A673 (cell line): ENCODE results near the gene ASTL. TPM values are rescaled to one million over a fixed set of nuclear protein-coding genes. Genes with fewer than 3 reads are reported as not detected.

Experiments used
- BruUV-seq: library from RNA; stranded (reverse); fragments of 400-500 nt; replicated peaks from 2 replicates; lab custom pipeline; 2021; lab: Mats Ljungman, UMichigan
- CTCF ChIA-PET: fragments of 300-600 bp; sonication (Branson Sonifier 250); formaldehyde crosslinking; loops from one replicate; lab custom pipeline; 2022; ENCODE audit warnings: antibody characterized with exemption; lab: Charles Lee
- POLR2A ChIA-PET: fragments of 300-600 bp; sonication (Branson Sonifier 250); formaldehyde crosslinking; loops from one replicate; lab custom pipeline; 2022; ENCODE audit warnings: antibody characterized with exemption; ENCODE audit not compliant: low non-redundant PET; lab: Charles Lee
- DNase-seq: peaks from one replicate; pipeline ENCODE4 v3.0.0-alpha.2; 2015; ENCODE audit warnings: low spot score
- H3K27ac ChIP-seq: fragments of 200-600 bp; sonication (generic); 2 replicates; pipeline ENCODE4 v1.5.1; 2016; ENCODE audit warnings: mixed run types, low read depth, mild to moderate bottlenecking, mixed read lengths, antibody characterized with exemption, low read length; ENCODE audit not compliant: poor library complexity, severe bottlenecking
- H3K27me3 ChIP-seq: fragments of 200-600 bp; sonication (generic); replicated peaks from 2 replicates; pipeline ENCODE4 v1.6.1; 2017; ENCODE audit warnings: mixed run types, low read depth, mild to moderate bottlenecking, mixed read lengths, antibody characterized with exemption, low read length; ENCODE audit not compliant: insufficient read depth, poor library complexity
- H3K36me3 ChIP-seq: fragments of 200-600 bp; sonication (generic); 2 replicates; pipeline ENCODE4 v1.6.1; 2016; ENCODE audit warnings: mixed run types, mild to moderate bottlenecking, mixed read lengths, antibody characterized with exemption, low read length; ENCODE audit not compliant: insufficient read depth, poor library complexity, severe bottlenecking
- H3K4me1 ChIP-seq: fragments of 200-600 bp; sonication (generic); 2 replicates; pipeline ENCODE4 v1.6.1; 2017; ENCODE audit warnings: mixed run types, mild to moderate bottlenecking, mixed read lengths, antibody characterized with exemption, low read length; ENCODE audit not compliant: insufficient read depth, poor library complexity, severe bottlenecking
- H3K4me3 ChIP-seq: fragments of 200-600 bp; sonication (generic); 2 replicates; pipeline ENCODE4 v1.5.1; 2016; ENCODE audit warnings: low read depth, mixed run types, mild to moderate bottlenecking, mixed read lengths, low read length; ENCODE audit not compliant: poor library complexity, severe bottlenecking
- H3K9me3 ChIP-seq: fragments of 200-600 bp; sonication (generic); 2 replicates; pipeline ENCODE4 v1.6.1; 2016; ENCODE audit warnings: mixed run types, low read depth, mild to moderate bottlenecking, mixed read lengths, antibody characterized with exemption, low read length; ENCODE audit not compliant: poor library complexity, severe bottlenecking
- CTCF ChIP-seq: fragments of 300-800, 200-600 bp; sonication (generic); conservative IDR thresholded peaks from 2 replicates; pipeline ENCODE4 v1.5.1; 2017; ENCODE audit warnings: low read depth, mild to moderate bottlenecking, antibody characterized with exemption, low read length, moderate library complexity, mixed read lengths
- EZH2 ChIP-seq: fragments of 200-600 bp; sonication (generic); IDR thresholded peaks from 2 replicates; pipeline ENCODE4 v1.6.1; 2017; ENCODE audit warnings: borderline replicate concordance, low read depth, mild to moderate bottlenecking, mixed read lengths, antibody characterized with exemption, low read length; ENCODE audit not compliant: poor library complexity, severe bottlenecking
- intact Hi-C: fragments of 100-400 bp; cut with micrococcal nuclease; formaldehyde crosslinking; loops from one replicate; pipeline ENCODE4 v1.10.0; 2022; ENCODE audit not compliant: unreplicated experiment
- total RNA-seq: library from RNA; stranded (reverse); gene quantifications from 2 replicates; pipeline ENCODE4 v1.2.3, GENCODE V29; 2021

The ASTL gene
- total RNA-seq, 1 experiment from 2014 or later, result not detected

DNA sequence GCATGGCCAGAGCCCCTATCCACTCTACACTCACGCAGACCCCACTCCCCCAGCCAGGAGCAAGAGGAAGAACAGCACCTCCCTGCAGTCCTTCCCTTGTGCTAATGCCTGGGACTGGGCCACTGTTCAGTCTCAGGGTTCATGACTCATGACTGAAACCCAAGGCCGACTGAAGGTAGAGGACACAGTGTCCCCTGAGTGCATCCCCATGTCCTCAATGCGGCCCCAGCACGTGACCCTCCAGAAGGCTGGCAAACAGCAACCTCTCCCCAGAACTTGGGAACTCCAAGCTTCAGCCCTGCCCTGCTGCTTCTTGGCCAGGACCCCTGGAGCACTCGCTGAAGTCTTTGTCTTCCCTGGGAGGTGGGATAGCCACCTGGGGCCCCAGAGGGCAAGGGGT is 15.9 kb downstream of the ASTL start:
- ChIA-PET POLR2A (no interaction called here), CTCF (no interaction called here)
- Histone ChIP-seq H3K4me1 (no peaks in the 10 kb centered on the region), H3K27me3 (peaks cover 3% of the 10 kb centered on the region), H3K36me3 (no peaks in the 10 kb centered on the region), H3K9me3 (no peaks in the 10 kb centered on the region), H3K4me3 (no peak overlapping the region), H3K27ac (no peak overlapping the region)
- no TSS peak for BruUV-seq
- no peak for TF ChIP-seq EZH2
- TF ChIP-seq CTCF, result no peak
- no peak for DNase-seq
- intact Hi-C loops, result no loop called here

DNA sequence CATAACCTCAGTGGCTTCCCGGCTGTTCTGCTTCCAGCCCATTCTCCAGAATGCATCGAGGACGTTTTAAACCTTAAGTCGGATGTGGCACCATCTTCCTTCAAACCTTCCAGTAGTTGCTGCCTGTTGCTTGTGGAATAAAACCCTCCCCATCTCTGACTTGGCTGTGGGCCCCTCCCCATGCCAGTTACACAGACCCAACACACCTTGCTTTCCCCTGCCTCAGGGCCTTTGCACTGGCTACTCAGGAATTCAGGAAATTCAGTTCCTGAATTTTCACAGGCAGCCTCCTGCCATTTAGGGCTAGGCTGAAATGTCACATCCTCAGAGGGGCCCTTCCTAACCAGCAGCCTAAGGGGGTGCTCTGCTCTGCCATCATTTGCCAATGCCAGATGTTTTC is 16.9 kb downstream of the ASTL start:
- no peak overlapping the region for H3K27ac ChIP-seq
- intact Hi-C loops, result no loop called here
- H3K9me3 ChIP-seq, result no peaks in the 10 kb centered on the region
- H3K4me1 ChIP-seq, result no peaks in the 10 kb centered on the region
- TF ChIP-seq CTCF (no peak), EZH2 (no peak)
- BruUV-seq, result no TSS peak
- CTCF ChIA-PET, result no interaction called here
- no peaks in the 10 kb centered on the region for H3K36me3 ChIP-seq
- DNase-seq, result no peak
- peaks cover 3% of the 10 kb centered on the region for H3K27me3 ChIP-seq
- POLR2A ChIA-PET, result no interaction called here
- no peak overlapping the region for H3K4me3 ChIP-seq

- intact Hi-C loops, result no loop called here
- Histone ChIP-seq H3K27me3 (peaks cover 3% of the 10 kb centered on the region), H3K27ac (no peak overlapping the region), H3K4me1 (no peaks in the 10 kb centered on the region), H3K4me3 (no peak overlapping the region), H3K36me3 (no peaks in the 10 kb centered on the region), H3K9me3 (no peaks in the 10 kb centered on the region)
- no peak for DNase-seq
- no peak for TF ChIP-seq CTCF
- ChIA-PET POLR2A (no interaction called here), CTCF (no interaction called here)
- no TSS peak for BruUV-seq
Measured at GRCh38 chr2:96120991-96121390, 17.3 kb downstream of the ASTL start.
